Muscle layer of duodenum (tissue), 2 donors: ENCODE data around the gene RIMBP2.

Experiments
- H3K27ac ChIP-seq: one replicate; pipeline ENCODE4 v1.7.0; 2013; ENCODE audit warnings: mild to moderate bottlenecking, low read length
- H3K27me3 ChIP-seq: one replicate; pipeline ENCODE4 v1.7.0; 2013; ENCODE audit warnings: low read depth, mild to moderate bottlenecking, control low read depth, low read length
- H3K36me3 ChIP-seq, 2 donors: one replicate each; pipeline ENCODE4 v1.7.0; 2013; ENCODE audit warnings: low read length in 2 of 2, control low read depth in 1 of 2, mild to moderate bottlenecking in 1 of 2; ENCODE audit not compliant: insufficient read depth in 2 of 2, control insufficient read depth in 1 of 2
- H3K4me1 ChIP-seq, 2 donors: one replicate each; pipeline ENCODE4 v1.7.0; 2013; ENCODE audit warnings: low read length in 2 of 2, mild to moderate bottlenecking in 2 of 2, control low read depth in 1 of 2, moderate library complexity in 1 of 2; ENCODE audit not compliant: insufficient read depth in 2 of 2, control insufficient read depth in 1 of 2
- H3K4me3 ChIP-seq, 2 donors: one replicate each; pipeline ENCODE4 v1.7.0; 2013; ENCODE audit warnings: low read length in 2 of 2, low read depth in 1 of 2, mild to moderate bottlenecking in 1 of 2
- H3K9me3 ChIP-seq, 2 donors: one replicate each; pipeline ENCODE4 v1.7.0; 2013; ENCODE audit warnings: low read length in 2 of 2, control low read depth in 1 of 2, mild to moderate bottlenecking in 1 of 2; ENCODE audit not compliant: control insufficient read depth in 1 of 2
- donor health status: healthy.

Gene RIMBP2

DNA sequence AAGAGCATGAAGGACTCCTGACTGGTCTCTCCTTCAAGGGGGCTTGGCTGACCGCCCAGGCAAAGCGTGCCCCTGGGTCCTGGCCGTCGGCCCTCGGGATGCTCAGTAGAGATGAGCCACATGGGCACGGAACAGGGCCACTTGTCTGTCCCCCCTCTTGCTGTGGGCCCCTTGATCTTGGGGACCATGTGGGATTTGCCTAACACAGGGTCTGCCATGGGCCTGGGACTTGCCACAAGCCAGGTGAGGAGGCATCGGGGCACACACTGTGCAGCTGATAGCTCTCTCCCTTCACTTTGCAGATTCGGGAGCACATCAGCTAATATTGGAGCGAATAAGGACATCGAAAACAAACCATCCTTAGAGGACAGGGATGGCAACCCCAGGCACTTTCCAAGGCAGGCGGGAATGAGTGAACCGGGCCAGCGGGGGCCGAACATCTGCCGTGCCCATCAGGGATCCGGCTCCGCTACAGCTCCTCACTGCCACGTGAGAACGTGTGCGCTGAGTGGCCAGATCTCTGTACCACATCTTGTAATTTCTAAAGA, 290.3 kb downstream of the RIMBP2 start:
- Histone ChIP-seq H3K4me1 (no peaks in the 10 kb centered on the region), H3K9me3 (no peaks in the 10 kb centered on the region), H3K27ac (no peak overlapping the region), H3K4me3 (no peak overlapping the region), H3K36me3 (no peaks in the 10 kb centered on the region), H3K27me3 (no peaks in the 10 kb centered on the region)

DNA sequence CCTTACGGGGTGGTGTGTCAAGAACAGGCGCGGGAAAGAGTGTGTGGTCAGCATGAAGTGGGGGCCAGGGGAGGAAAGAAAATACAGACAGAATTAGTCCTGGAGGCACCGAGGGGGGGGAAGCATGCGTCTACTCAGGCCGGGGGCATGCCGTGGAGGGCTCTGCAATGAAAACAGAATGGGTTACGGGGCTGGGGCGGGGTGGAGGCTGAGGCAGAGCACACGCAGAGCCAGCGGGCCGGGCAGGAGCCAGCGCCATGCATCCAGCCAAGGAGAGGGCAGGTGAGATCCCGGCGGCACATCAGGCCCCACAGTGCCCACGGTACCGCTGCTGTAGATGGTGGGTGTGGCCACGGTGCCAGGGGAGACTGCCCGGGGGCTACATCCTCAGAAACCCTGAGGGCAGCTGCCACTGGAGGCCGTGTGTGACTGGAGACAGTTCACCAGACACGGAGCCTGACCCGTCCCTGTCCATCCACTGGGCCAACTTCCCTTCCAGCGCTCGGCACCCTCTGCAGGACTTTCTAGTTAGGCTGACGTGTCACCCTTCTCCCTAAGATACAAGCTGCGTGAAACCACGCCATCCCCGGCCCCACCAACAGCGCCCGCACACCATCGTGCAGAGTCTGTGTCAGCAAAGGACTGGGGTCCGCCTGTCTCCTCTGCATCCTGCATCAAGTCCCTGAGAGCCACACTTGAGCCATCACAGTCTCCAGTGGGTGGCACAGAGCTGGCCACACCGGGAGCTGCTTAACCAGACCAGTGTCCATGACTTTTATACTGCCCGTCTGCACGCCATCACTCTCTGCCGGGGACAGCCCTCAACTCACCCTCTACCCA, 291.0 kb downstream of the RIMBP2 start:
- no peaks in the 10 kb centered on the region for H3K4me1 ChIP-seq
- H3K27me3 ChIP-seq, result no peaks in the 10 kb centered on the region
- H3K4me3 ChIP-seq, result no peak overlapping the region
- H3K27ac ChIP-seq, result no peak overlapping the region
- H3K36me3 ChIP-seq, result no peaks in the 10 kb centered on the region
- no peaks in the 10 kb centered on the region for H3K9me3 ChIP-seq

DNA sequence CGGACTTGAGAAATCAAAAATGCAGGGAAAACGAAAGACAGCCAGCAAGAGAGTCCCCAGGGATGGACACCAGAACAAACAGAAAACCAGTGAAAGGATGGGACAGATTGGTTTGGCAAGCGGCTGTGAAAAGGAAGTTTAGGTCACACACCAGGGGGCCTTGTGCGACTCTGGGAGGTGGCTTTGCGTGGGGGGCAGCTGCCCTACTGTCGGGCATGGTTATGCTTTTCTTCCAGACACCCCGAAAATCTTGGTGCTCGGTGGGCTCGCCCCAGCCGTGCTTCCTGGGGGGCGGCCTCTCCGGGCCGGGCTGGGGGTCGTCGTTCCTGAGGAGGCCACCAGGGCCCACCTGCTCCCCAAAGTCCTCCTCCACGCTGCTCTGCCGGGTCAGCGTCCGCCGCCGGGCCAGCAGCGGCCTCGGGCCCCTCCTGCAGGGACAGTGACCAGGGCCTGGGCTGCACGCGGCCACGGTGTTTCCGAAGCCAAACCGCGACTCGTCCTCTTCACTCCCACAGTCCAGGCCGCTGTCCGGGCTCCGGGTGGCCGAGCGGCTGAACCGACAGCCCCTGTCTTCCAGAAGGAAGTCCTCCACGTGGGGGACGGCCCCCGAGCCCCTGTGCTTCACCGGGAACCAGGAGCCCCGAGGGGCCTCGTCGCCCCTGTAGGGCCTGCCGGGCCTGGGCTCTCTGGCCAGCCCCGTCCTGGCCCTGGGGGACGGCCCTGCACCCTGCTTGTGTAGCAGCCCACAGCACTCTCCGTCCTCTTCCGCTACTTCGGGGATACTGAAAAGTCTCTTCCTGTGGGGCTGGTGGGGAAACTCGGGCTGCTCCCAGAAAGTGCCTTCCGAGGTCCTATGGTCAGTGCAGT, 291.9 kb downstream of the RIMBP2 start:
- Histone ChIP-seq H3K4me1 (no peaks in the 10 kb centered on the region), H3K4me3 (no peak overlapping the region), H3K9me3 (no peaks in the 10 kb centered on the region), H3K27ac (no peak overlapping the region), H3K27me3 (no peaks in the 10 kb centered on the region), H3K36me3 (no peaks in the 10 kb centered on the region)

DNA sequence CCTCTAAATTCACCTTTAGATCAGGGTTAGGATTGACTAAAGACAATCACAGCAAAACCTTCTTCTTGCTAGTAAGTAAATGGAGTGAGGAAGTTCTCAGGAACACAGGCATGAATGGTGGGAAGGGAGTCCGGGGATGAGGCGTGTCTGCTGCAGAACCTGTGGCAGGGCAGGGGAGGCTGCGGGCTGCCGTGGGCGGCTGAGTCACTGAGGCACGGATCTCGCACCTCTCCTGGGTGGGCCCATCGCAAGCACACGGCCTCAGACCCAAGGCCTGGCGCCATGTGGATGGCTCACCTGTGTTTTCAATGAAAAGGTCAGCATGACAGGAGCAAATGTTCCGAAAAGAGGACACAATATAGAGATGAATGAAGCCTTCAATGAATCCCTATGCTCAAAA, 293.0 kb downstream of the RIMBP2 start:
- H3K27me3 ChIP-seq, result no peaks in the 10 kb centered on the region
- no peaks in the 10 kb centered on the region for H3K36me3 ChIP-seq
- no peaks in the 10 kb centered on the region for H3K4me1 ChIP-seq
- no peak overlapping the region for H3K27ac ChIP-seq
- H3K9me3 ChIP-seq, result no peaks in the 10 kb centered on the region
- no peak overlapping the region for H3K4me3 ChIP-seq

DNA sequence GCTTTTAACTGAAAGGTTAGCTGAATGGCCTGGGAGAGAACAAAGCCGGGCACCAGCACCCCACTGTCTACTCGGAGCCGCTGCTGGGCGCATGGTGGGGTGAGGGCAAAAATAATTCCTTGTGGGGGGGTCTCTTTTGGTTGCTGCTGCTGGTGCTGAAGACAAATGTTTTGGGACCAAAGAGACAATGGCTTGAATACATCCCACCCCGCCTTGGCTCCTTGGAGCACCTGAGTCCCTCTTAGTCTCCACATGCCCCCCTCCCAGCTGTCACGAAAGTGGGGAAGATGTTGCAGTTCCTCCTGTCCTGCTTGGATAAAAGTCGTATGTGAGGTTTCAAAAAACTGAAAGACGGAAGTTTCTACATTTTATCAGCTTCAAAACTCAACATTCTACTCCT, 293.4 kb downstream of the RIMBP2 start:
- no peak overlapping the region for H3K27ac ChIP-seq
- no peaks in the 10 kb centered on the region for H3K4me1 ChIP-seq
- H3K4me3 ChIP-seq, result no peak overlapping the region
- no peaks in the 10 kb centered on the region for H3K27me3 ChIP-seq
- no peaks in the 10 kb centered on the region for H3K9me3 ChIP-seq
- no peaks in the 10 kb centered on the region for H3K36me3 ChIP-seq

DNA sequence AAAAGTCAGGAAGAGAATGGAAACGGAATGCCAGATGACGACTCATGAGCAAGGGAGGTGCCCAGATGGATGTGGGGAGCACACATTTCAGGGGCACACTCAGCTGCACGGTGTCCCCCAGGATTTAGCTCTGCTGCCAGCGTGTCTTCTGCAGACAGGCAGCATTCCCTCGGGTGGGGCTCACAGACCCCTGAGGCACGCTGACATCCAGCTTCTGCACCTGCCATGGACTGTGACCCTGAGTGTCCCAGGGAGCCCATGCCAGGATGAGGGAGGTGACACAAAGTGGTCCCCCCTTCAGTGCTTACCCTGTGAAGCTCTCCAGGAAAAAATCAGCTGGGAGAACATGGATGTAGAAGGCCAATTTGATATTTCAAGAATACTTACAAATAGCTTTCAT, 294.2 kb downstream of the RIMBP2 start:
- Histone ChIP-seq H3K36me3 (no peaks in the 10 kb centered on the region), H3K4me3 (no peak overlapping the region), H3K27ac (no peak overlapping the region), H3K27me3 (no peaks in the 10 kb centered on the region), H3K4me1 (no peaks in the 10 kb centered on the region), H3K9me3 (no peaks in the 10 kb centered on the region)

DNA sequence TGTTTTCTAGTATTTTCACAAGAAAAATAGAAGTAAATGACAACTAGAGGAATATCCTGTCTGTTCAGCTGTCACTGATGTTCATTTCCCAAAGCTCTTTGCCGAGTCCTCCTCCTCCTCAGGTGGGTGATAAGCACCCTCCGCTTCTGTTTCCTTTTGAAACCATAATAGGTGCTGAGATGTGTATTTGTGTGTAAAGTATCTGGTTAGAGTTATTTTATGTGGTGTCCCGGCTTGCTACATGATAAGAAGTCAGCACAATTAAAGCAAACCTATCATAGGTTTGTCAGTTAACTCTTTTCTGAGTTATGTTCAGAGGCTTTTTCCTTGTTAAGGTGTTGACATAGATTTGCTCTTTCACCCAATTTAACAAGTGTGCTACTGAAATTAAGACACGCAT, 296.0 kb downstream of the RIMBP2 start:
- H3K27ac ChIP-seq, result no peak overlapping the region
- H3K4me1 ChIP-seq, result no peaks in the 10 kb centered on the region
- no peaks in the 10 kb centered on the region for H3K36me3 ChIP-seq
- no peaks in the 10 kb centered on the region for H3K9me3 ChIP-seq
- H3K27me3 ChIP-seq, result no peaks in the 10 kb centered on the region
- no peak overlapping the region for H3K4me3 ChIP-seq

DNA sequence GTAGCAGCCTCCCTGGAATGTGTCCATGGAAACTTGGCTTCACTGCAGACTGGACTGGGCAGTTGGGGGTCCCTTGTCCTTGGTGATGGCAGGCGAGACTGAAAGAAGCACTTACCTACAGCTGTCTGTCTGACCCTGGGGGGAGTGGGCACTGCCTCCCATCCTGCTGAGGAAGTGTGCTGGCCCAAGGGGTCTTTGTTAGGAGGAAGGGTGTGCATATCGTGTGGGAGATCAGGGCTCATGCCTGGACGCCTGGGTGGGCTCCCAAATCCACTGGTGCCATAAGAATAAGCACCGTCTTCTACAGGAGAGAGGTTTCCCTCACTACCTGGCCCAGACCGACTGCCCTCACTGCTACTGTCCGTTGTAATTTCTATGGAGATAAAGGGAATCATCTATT, 297.0 kb downstream of the RIMBP2 start:
- H3K27me3 ChIP-seq, result no peaks in the 10 kb centered on the region
- H3K4me1 ChIP-seq, result no peaks in the 10 kb centered on the region
- no peak overlapping the region for H3K27ac ChIP-seq
- no peak overlapping the region for H3K4me3 ChIP-seq
- H3K9me3 ChIP-seq, result no peaks in the 10 kb centered on the region
- H3K36me3 ChIP-seq, result no peaks in the 10 kb centered on the region

DNA sequence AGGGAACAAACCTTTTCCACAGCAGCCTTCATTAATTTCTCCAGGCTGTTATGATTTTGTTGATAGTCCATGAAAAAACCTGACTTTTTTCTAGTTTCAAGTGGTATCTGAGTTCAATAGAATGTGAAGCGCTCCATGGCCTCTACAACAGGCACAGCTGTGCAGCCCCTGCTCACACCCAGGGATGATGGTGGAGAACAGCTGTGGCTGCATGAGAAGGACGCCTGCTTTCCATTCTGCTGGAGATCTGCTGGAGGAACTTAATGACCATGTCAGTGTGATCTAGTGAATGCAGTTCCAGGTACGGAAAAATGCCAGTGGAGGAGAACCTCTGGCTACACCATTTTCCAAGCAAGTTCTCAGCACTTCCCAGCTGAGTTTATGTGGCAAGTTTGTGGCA, 297.8 kb downstream of the RIMBP2 start:
- no peaks in the 10 kb centered on the region for H3K4me1 ChIP-seq
- no peaks in the 10 kb centered on the region for H3K27me3 ChIP-seq
- no peak overlapping the region for H3K27ac ChIP-seq
- H3K4me3 ChIP-seq, result no peak overlapping the region
- no peaks in the 10 kb centered on the region for H3K36me3 ChIP-seq
- H3K9me3 ChIP-seq, result no peaks in the 10 kb centered on the region

DNA sequence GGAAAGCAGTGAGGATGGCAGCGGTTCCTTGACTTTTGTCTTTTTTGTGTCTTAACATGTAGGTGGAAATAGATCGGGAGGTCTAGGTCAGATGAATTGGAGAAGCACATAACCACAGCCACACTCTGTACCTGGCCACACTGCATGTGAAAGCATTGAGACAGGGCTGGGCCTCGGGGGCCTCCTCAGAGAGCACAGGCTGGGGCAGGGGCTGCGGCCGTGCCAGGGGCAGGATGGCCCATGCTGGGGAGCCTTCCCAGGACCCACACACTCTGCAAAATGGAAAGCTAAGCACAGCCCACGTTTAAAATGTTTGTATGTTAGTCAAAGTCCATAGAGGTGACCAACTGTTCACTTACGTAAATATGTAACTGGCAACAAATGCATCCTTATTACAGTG, 301.7 kb downstream of the RIMBP2 start:
- Histone ChIP-seq H3K9me3 (no peaks in the 10 kb centered on the region), H3K4me3 (no peak overlapping the region), H3K36me3 (no peaks in the 10 kb centered on the region), H3K27ac (no peak overlapping the region), H3K4me1 (no peaks in the 10 kb centered on the region), H3K27me3 (no peaks in the 10 kb centered on the region)

DNA sequence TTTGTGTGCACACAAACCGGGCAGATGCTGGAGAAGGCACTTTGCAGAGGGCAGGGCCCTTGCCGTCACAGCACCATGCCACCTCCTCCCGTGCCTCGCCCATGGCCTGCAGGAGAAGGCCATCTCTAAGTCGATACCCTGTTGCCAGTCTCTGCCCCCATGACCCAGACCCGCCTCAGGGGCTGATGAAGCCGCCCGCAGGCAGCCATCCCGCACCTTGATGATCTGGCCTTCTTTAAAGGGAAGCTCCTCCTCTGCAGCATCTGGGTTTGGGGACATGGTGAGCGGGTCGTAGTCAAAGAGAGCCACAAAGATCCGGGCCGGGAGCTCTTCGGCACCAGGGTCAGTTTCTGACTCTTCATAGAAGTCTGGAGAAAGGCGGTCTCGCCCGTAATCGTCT, 302.2 kb downstream of the RIMBP2 start:
- no peaks in the 10 kb centered on the region for H3K36me3 ChIP-seq
- no peaks in the 10 kb centered on the region for H3K27me3 ChIP-seq
- no peaks in the 10 kb centered on the region for H3K4me1 ChIP-seq
- H3K4me3 ChIP-seq, result no peak overlapping the region
- H3K9me3 ChIP-seq, result no peaks in the 10 kb centered on the region
- no peak overlapping the region for H3K27ac ChIP-seq
